Mucosa of descending colon (tissue), 3 donors: Measurements from ENCODE around the gene GPR162. TPM values are rescaled to one million over a fixed set of nuclear protein-coding genes. Genes with fewer than 3 reads are reported as not detected.

Experiments
- ATAC-seq: fragments of 200-7000 bp; cut with Tn5 transposase; one replicate; pipeline ENCODE4 v1.9.1; 2020; ENCODE audit warnings: mild to moderate bottlenecking, moderate library complexity
- DNase-seq, 3 donors: peaks; one replicate each; pipeline ENCODE4 v3.0.0-alpha.2; 2020
- H3K36me3 ChIP-seq: fragments of 200-600 bp; one replicate; pipeline ENCODE4 v1.8.0; 2021; ENCODE audit warnings: low read depth, mild to moderate bottlenecking
- H3K4me1 ChIP-seq: fragments of 200-600 bp; one replicate; pipeline ENCODE4 v1.8.0; 2021; ENCODE audit warnings: low read depth, mild to moderate bottlenecking
- H3K4me3 ChIP-seq: fragments of 200-600 bp; one replicate; pipeline ENCODE4 v1.8.0; 2021; ENCODE audit warnings: mild to moderate bottlenecking
- H3K9me3 ChIP-seq: fragments of 200-600 bp; one replicate; pipeline ENCODE4 v1.8.0; 2021; ENCODE audit warnings: mild to moderate bottlenecking
- CTCF ChIP-seq: fragments of 200-600 bp; IDR thresholded peaks from one replicate; pipeline ENCODE4 v1.8.0; 2022; ENCODE audit warnings: antibody characterized with exemption, mild to moderate bottlenecking
- intact Hi-C, 2 donors: fragments of 100-400 bp; cut with DNase I in 1 of 2; cut with micrococcal nuclease in 1 of 2; formaldehyde crosslinking; loops; one replicate each; pipeline versions ENCODE4 v1.11.0 to v1.11.1; 2022; cut with DNase I, micrococcal nuclease
- total RNA-seq, 3 donors: library from RNA; stranded (reverse); fragmentation: NEBNext Ultra II Directional in 2 of 3; extraction: Animal tissue kit (Norgen Biotek cat#: 25700) in 2 of 3; gene quantifications; one replicate each; pipeline versions ENCODE4 v1.2.1 to v1.2.4, GENCODE V29; 2021 to 2023
- donor health status: DM: no; HTN: no; CAD: no; lungs with moderate emphysema.
- donor health status: DM: no; HTN: no; CAD: no.
- donor health status: DM: no; HTN: yes; CAD: no.

The GPR162 gene
- total RNA-seq, 3 donors from 2014 or later, result 1.7 to 18.6 (median 3.1) TPM

- no peak overlapping the region for H3K4me3 ChIP-seq
- no peaks in the 10 kb centered on the region for H3K9me3 ChIP-seq
- H3K36me3 ChIP-seq, result no peaks in the 10 kb centered on the region
- no peak for TF ChIP-seq CTCF
- no peak for DNase-seq
- no peaks in the 10 kb centered on the region for H3K4me1 ChIP-seq
- intact Hi-C loops, result no loop called here
- no peak for ATAC-seq
Observed at GRCh38 chr12:6784296-6784695, 37.3 kb upstream of the GPR162 start.

- Histone ChIP-seq H3K36me3 (no peaks in the 10 kb centered on the region), H3K4me3 (no peak overlapping the region), H3K4me1 (no peaks in the 10 kb centered on the region), H3K9me3 (no peaks in the 10 kb centered on the region)
- ATAC-seq (no peak), DNase-seq (no peak)
- TF ChIP-seq CTCF, result no peak
- intact Hi-C loops, result no loop called here
Observed at GRCh38 chr12:6784761-6785160, 36.9 kb upstream of the GPR162 start.

GRCh38 chr12:6786416-6787094 lies 35.1 kb upstream of the GPR162 start:
- Histone ChIP-seq H3K9me3 (no peaks in the 10 kb centered on the region), H3K4me1 (no peaks in the 10 kb centered on the region), H3K4me3 (no peak overlapping the region), H3K36me3 (no peaks in the 10 kb centered on the region)
- DNase-seq, result no peak
- intact Hi-C loops, result no loop called here
- ATAC-seq, result no peak
- no peak for TF ChIP-seq CTCF

- Histone ChIP-seq H3K4me3 (no peak overlapping the region), H3K9me3 (no peaks in the 10 kb centered on the region), H3K4me1 (no peaks in the 10 kb centered on the region), H3K36me3 (no peaks in the 10 kb centered on the region)
- TF ChIP-seq CTCF, result no peak
- no peak for DNase-seq
- intact Hi-C loops, result no loop called here
- ATAC-seq, result no peak
Observed at GRCh38 chr12:6787309-6787708, 34.3 kb upstream of the GPR162 start.

GRCh38 chr12:6788972-6789924 lies 32.4 kb upstream of the GPR162 start, which contains the start of gene CD4:
TSS of gene CD4 (plus strand) at chr12:6789528. CDS start at chr12:6800139, 10,611 bp downstream.
- no peaks in the 10 kb centered on the region for H3K4me1 ChIP-seq
- H3K9me3 ChIP-seq, result no peaks in the 10 kb centered on the region
- H3K4me3 ChIP-seq, result no peak within 1 kb of the TSS
- TF ChIP-seq CTCF, result no peak
- peak; percentile 75 for ATAC-seq
- no peaks in the 10 kb centered on the region for H3K36me3 ChIP-seq
- intact Hi-C loops, result no loop called here
- peak; percentile 66 to 81 (median 68) for DNase-seq
